Tibial nerve (tissue), 4 donors: Measurements from ENCODE around the gene TAF4. TPM values are rescaled to one million over a fixed set of nuclear protein-coding genes. Genes with fewer than 3 reads are reported as not detected.
A peak's percentile ranks its signal among the peaks of the same experiment; 100 is the strongest.

ENCODE experiments used
- DNase-seq, 2 donors: peaks; one replicate each; pipeline ENCODE4 v3.0.0-alpha.2; 2019; ENCODE audit warnings: low spot score in 2 of 2
- H3K27ac ChIP-seq, 4 donors: fragments of 200-600 bp; sonication (generic) in 3 of 4; one replicate each; pipeline ENCODE4 v1.5.1; 2017 to 2019; ENCODE audit warnings: mild to moderate bottlenecking in 1 of 4
- H3K27me3 ChIP-seq, 2 donors: fragments of 200-600 bp; sonication (generic) in 1 of 2; one replicate each; pipeline versions ENCODE4 v1.5.1 to v1.6.0; 2017 to 2019
- H3K36me3 ChIP-seq, 3 donors: fragments of 200-600 bp; sonication (generic); one replicate each; pipeline ENCODE4 v1.5.1; 2018 to 2019
- H3K4me1 ChIP-seq, 4 donors: fragments of 200-600 bp; sonication (generic) in 3 of 4; one replicate each; pipeline ENCODE4 v1.5.1; 2017 to 2019
- H3K4me3 ChIP-seq, 4 donors: fragments of 200-600 bp; sonication (generic) in 3 of 4; one replicate each; pipeline ENCODE4 v1.5.1; 2017 to 2019; ENCODE audit warnings: mild to moderate bottlenecking in 1 of 4, moderate library complexity in 1 of 4
- H3K9me3 ChIP-seq, 4 donors: fragments of 200-600 bp; sonication (generic) in 3 of 4; one replicate each; pipeline ENCODE4 v1.5.1; 2017 to 2019
- CTCF ChIP-seq, 5 experiments: fragments of 200-600 bp in 3 of 5; fragments of 450-650 bp in 2 of 5; sonication (generic) in 3 of 5; IDR thresholded peaks; one replicate each; pipeline ENCODE4 v1.5.1; 2016 to 2019; ENCODE audit warnings: antibody characterized with exemption in 5 of 5, mild to moderate bottlenecking in 3 of 5, moderate library complexity in 2 of 5
- EP300 ChIP-seq, 2 donors: sonication (generic); formaldehyde crosslinking; IDR thresholded peaks; one replicate each; pipeline ENCODE4 v1.6.1; 2017; ENCODE audit warnings: antibody characterized with exemption in 2 of 2, mild to moderate bottlenecking in 1 of 2
- POLR2A ChIP-seq, 2 donors: fragments of 450-650 bp; IDR thresholded peaks; one replicate each; pipeline ENCODE4 v1.6.1; 2017; ENCODE audit warnings: antibody characterized with exemption in 2 of 2, mild to moderate bottlenecking in 2 of 2, moderate library complexity in 2 of 2
- WGBS, 2 donors: methylation state at CpG; one replicate each; pipeline ENCODE4 v1.1.5; 2018; 5-methylcytosine and 5-hydroxymethylcytosine counted together
- total RNA-seq, 4 donors: library from RNA; depleted of rRNA; stranded (reverse); fragments of >200 nt; gene quantifications; one replicate each; pipeline ENCODE4 v1.1.0, GENCODE V29; 2016

Gene TAF4
- total RNA-seq, 4 donors from 2014 or later: 11.2 to 50.4 (median 14.8) TPM

GRCh38 chr20:62023935-62024334, 41.7 kb downstream of the TAF4 start:
- 86 to 87% methylated on average over 11 of the region's 11 CpGs for WGBS, 2 donors
- H3K27ac ChIP-seq: no peak overlapping the region
- no peaks in the 10 kb centered on the region for H3K27me3 ChIP-seq
- TF ChIP-seq CTCF (IDR thresholded peaks at IDR 0.05) (no peak), POLR2A (IDR thresholded peaks at IDR 0.05) (no peak)
- peaks cover 0 to 69% (median 9%) of the 10 kb centered on the region in 4 donors for H3K4me1 ChIP-seq
- no peak for DNase-seq
- no peak overlapping the region for H3K4me3 ChIP-seq
- H3K36me3 ChIP-seq: no peaks in the 10 kb centered on the region
- no peaks in the 10 kb centered on the region for H3K9me3 ChIP-seq

GRCh38 chr20:62022575-62023139, 43.0 kb downstream of the TAF4 start:
- H3K9me3 ChIP-seq: no peaks in the 10 kb centered on the region
- H3K4me1 ChIP-seq: peaks cover 0 to 73% (median 9%) of the 10 kb centered on the region in 4 donors
- no peak for TF ChIP-seq CTCF (IDR thresholded peaks at IDR 0.05)
- TF ChIP-seq EP300 (IDR thresholded peaks at IDR 0.05): no peak
- no peak for TF ChIP-seq POLR2A (IDR thresholded peaks at IDR 0.05)
- no peak overlapping the region for H3K27ac ChIP-seq
- no peaks in the 10 kb centered on the region for H3K36me3 ChIP-seq
- H3K4me3 ChIP-seq: no peak overlapping the region
- H3K27me3 ChIP-seq: no peaks in the 10 kb centered on the region
- DNase-seq: no peak
- WGBS, 2 donors: 91 to 94% methylated on average over 14 of the region's 14 CpGs

GRCh38 chr20:62021793-62022385, 43.8 kb downstream of the TAF4 start:
- TF ChIP-seq POLR2A (IDR thresholded peaks at IDR 0.05) (no peak), EP300 (IDR thresholded peaks at IDR 0.05) (no peak), CTCF (IDR thresholded peaks at IDR 0.05) (no peak)
- Histone ChIP-seq H3K4me3 (no peak overlapping the region), H3K27me3 (no peaks in the 10 kb centered on the region), H3K4me1 (peaks cover 0 to 65% (median 9%) of the 10 kb centered on the region in 4 donors), H3K9me3 (no peaks in the 10 kb centered on the region), H3K36me3 (no peaks in the 10 kb centered on the region), H3K27ac (no peak overlapping the region)
- WGBS, 2 donors: 66 to 75% methylated on average over 19 of the region's 19 CpGs
- DNase-seq: no peak

GRCh38 chr20:62020935-62021701, 44.6 kb downstream of the TAF4 start:
- Histone ChIP-seq H3K9me3 (no peaks in the 10 kb centered on the region), H3K27me3 (no peaks in the 10 kb centered on the region), H3K4me1 (peaks cover 0 to 61% (median 5%) of the 10 kb centered on the region in 4 donors), H3K36me3 (no peaks in the 10 kb centered on the region), H3K4me3 (no peak overlapping the region), H3K27ac (no peak overlapping the region)
- DNase-seq: peak in 1 of 2 donors; percentile 15
- 43 to 70% methylated on average over 21 to 25 of the region's 25 CpGs for WGBS, 2 donors
- TF ChIP-seq EP300 (IDR thresholded peaks at IDR 0.05) (no peak), CTCF (IDR thresholded peaks at IDR 0.05) (no peak), POLR2A (IDR thresholded peaks at IDR 0.05) (no peak)
